Activated gamma-delta T cell treated with anti-CD3 and anti-CD28 coated beads, Interleukin-2, amount 50 U/mL, for 16 hours (primary cell): Measurements from ENCODE around the gene DGKI.

ENCODE experiments used
- DNase-seq: peaks from one replicate; pipeline ENCODE4 v3.0.0-alpha.2; 2020; ENCODE audit warnings: low read depth

DGKI gene

DNA sequence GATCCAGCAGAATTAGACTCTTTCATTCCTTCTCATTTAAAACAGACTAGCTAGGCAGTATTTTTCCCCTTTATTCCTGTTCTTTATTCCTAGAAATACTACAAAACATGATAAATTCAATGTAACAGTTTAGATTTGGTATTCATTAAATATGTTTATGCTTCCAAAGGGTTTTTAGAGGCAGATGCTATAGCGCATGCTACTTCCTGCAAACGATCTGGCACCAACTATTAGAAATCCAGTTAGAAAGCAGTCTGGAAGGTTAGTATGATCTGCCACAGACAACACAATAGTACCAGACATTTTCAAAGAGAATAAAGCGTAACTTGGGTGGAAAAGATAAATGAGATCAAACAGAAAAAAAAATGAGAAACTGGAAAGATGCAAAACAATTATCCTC lies 439.7 kb downstream of the DGKI start:
- DNase-seq: no peak

GRCh38 chr7:137404660-137405317 lies 442.0 kb downstream of the DGKI start:
- no peak for DNase-seq

DNA sequence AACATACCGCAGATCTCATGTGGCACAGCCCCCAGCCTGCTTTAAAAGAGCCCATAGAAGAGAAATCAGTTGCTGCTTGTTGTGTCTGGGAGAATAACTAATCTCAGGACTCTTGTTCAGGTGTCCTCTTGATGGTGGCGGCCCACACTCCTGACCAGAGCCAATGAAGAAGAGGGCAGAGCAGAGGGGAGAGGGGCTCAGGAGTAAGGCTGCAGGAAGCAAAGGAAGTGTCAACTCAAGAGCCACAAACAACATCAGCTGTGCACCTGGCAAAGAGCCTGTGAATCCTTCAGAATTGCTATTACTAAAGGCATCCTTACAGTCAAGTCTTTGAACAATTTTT lies 443.4 kb downstream of the DGKI start:
- DNase-seq: no peak

DNA sequence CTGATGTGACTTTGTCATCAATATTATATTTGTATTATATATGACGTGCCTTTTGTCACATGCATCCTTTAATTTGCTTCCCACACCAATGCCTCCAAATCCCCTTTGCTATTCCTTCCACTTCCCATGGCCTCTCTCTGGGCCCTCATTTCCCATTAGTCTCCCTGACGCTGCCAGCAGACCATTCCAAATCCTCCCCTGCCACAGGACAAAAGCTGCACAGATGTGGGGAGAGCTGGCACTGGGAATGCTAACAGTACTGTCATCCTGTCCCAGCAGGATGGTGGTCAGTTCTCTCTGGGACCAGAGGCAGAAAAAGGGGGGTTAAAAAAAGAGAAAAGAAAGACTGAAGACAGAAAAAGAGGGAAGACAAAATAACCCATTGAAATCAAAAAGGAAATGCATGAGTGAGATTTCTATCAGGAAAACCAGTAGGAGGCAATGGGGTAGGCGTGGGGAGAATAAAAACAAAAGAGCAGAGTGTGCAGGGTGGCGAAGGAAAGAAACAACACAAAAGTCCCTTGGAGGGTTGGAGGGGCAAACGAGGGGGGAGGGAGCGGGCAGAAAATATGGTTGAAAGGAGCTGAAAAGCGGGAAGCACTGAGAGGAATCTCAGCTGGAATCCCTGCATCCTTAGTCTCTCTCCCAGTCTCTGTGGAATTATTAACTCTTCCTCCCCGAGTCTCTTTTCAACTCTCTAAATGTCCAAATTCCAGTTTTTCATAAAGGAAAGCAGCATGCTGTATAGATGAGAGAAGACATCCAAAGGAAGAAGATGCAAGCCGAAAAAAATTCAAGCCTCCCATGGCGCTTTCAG lies 444.0 kb downstream of the DGKI start:
- DNase-seq: no peak

- DNase-seq: no peak
Measured at GRCh38 chr7:137399827-137400823, 446.6 kb downstream of the DGKI start.

GRCh38 chr7:137396051-137396450 lies 450.7 kb downstream of the DGKI start:
- no peak for DNase-seq

GRCh38 chr7:137395420-137395819 lies 451.4 kb downstream of the DGKI start:
- DNase-seq: no peak

DNA sequence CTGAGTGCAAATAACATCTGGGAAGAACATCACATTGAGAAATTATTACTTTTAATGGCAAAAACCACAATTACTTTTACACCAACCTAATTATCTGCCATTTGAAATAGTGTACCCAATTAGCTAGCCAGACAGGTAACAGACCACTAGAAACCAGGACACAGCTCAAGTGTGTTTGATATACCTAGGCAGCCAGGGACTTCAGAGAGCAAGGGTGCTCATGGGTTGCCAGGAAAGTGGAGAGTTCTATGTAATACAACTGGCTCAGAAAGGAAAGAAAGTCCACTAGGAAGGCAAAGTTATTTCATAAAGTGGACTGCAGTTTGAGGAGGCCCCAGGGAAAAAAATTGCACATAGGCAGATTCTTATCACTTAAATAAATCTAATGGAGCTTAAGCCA lies 453.2 kb downstream of the DGKI start:
- DNase-seq: no peak

DNA sequence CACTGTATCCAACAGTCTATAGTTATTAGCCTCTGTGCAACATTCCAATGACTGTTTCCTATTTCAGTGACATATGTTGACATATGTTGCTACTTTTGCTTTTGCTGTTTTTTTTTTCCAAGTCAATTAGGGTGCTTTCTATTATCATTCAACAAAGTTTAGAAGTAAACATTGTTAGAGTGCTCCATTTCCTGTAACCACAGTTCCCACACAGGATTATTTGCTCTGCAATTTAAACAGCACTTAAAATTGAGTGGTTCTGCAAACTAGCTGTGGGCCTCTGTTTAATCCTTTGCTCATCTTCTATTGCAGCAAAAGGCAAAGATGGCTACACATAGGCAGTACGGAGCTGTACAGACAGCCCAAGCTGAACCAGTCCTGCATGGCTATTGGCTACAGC lies 456.7 kb downstream of the DGKI start:
- no peak for DNase-seq

DNA sequence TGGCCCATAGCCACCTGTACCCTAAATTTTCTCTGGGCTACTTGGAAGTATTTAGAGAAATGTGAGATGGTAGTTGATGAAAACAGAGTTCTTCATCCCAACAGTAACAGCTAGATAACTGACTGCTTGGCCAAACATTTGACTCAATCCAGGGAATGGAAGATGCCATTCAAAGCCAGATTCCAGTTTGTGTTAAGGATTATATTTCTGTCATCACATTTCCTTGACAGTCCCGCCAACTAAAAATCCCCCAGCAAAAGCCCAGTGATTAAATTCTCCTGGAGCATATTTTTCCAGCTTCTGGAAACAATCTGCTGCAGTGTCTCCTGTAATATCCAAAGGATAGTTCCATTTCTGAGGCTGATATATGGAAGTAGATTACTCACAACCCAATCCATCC lies 457.9 kb downstream of the DGKI start:
- no peak for DNase-seq

DNA sequence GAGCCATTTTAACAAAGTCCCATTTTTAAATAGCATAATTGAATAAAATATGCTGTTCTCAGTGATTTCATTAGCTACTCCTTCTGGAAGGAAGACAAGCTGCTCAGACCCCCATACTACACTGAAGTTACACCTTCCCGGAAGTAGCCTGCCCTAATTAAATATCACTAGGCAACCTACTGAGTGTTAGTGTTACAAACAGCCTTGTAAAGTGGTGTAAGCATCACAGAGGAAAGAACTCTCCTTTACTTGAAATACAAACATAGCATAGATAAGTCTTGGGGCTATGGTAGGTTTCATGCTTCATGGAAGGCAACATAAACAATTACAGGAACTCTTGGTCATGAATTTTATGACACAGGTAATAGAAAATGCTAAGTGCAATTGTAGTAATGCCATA lies 459.8 kb downstream of the DGKI start:
- no peak for DNase-seq

DNA sequence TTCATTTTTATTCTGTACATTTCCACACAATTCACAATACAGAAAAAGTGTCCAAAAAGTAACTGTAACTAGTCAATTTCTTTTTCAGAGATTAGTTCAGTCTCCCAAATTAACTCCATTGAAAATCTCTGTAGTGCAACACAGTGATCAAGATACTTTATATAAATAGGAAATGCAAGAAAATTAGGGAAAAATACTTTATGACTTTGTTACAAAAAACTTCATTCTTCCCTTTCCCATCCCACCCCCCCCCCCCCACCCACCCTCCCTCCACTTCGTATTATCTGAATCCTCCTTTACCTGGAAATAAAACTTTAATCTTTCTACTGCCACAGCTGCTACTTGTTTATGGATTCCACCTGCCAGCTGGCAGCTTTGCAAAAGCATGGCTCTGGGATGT lies 465.7 kb downstream of the DGKI start:
- DNase-seq: no peak

DNA sequence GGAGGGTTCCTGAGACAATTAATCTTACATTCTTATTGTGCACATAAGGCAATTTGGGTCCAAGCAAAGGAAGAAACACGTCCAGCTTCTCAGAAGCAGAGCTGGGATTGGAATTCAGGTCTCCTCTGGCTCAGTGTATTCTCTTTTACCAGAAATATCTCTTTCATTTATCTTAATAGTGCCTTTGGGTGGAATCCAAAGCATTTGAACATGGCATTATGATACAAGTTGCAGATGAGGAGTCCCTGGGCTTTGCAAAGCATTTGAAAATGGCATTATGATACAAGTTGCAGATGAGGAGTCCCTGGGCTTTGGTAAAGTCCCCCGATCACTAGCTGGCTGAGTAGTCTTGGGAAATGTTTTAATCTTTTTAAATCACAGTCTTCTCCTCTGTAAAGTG lies 473.3 kb downstream of the DGKI start:
- DNase-seq: no peak

GRCh38 chr7:137371616-137372015 lies 475.2 kb downstream of the DGKI start:
- DNase-seq: no peak

GRCh38 chr7:137366995-137367394 lies 479.8 kb downstream of the DGKI start:
- no peak for DNase-seq

- no peak for DNase-seq
Measured at GRCh38 chr7:137363683-137364082, 483.1 kb downstream of the DGKI start.

- no peak for DNase-seq
Measured at GRCh38 chr7:137360087-137360679, 486.6 kb downstream of the DGKI start.

DNA sequence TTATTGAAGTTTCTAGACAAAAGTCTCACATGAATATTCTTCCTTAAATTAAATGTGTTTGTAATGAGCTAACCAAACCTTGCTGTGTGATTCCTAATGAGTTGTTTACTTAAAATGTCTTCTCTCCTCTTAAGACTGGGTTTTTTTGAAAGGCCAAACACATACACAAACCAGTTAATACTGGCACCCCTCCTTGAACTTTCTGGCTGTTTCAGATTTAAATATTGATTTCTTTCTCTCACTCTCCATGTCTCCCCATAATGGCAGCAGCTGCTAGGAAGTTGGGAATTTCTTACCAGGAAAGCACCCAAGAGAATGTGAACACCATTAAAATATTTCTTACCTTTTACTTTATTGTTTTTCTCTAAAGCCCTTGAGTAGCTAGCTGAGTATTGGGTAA lies 491.8 kb downstream of the DGKI start:
- no peak for DNase-seq

- DNase-seq: no peak
Measured at GRCh38 chr7:137354396-137354795, 492.4 kb downstream of the DGKI start.

DNA sequence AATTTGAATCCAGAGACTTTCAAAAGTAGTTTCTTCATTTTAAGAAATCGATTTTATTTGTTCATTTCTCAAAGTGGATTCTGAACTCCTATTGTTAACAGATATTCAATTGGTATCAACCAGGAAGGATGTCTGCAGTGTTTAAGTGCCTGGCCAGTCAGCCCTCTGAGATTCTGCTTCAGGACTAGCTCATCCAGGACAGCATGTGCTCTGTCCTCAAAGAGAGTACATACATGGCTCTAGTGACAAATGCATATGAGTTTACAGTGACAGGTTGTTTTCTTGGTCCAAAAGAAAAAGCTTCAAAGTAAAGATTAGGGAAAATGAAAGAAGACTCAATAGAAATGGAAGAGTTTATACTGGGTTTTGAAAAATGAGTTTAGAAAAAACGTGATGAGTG lies 494.8 kb downstream of the DGKI start:
- DNase-seq: no peak

- no peak for DNase-seq
Measured at GRCh38 chr7:137345799-137346449, 500.9 kb downstream of the DGKI start.
